GM23248 (cell line): ENCODE measurements around the gene HOXA3. TPM values are rescaled to one million over a fixed set of nuclear protein-coding genes. Genes with fewer than 3 reads are reported as not detected.
A peak's percentile ranks its signal among the peaks of the same experiment; 100 is the strongest.

Source experiments
- DNase-seq: peaks from one replicate; pipeline ENCODE4 v3.0.0-alpha.2; 2015
- H2AFZ ChIP-seq: fragments of 200-600 bp; sonication (generic); 2 replicates; pipeline ENCODE4 v1.6.1; 2016; ENCODE audit warnings: antibody characterized with exemption
- H3F3A ChIP-seq: fragments of 200-600 bp; sonication (generic); 2 replicates; pipeline ENCODE4 v1.6.1; 2016; ENCODE audit warnings: mild to moderate bottlenecking, antibody characterized with exemption, mixed run types; ENCODE audit not compliant: insufficient read depth
- H3K27ac ChIP-seq: fragments of 200-600 bp; sonication (generic); 2 replicates; pipeline ENCODE4 v1.5.1; 2016; ENCODE audit warnings: mild to moderate bottlenecking
- H3K27me3 ChIP-seq: fragments of 200-600 bp; sonication (generic); replicated peaks from 2 replicates; pipeline ENCODE4 v1.6.1; 2016; ENCODE audit warnings: mild to moderate bottlenecking; ENCODE audit not compliant: insufficient read depth
- H3K36me3 ChIP-seq: fragments of 200-600 bp; sonication (generic); 2 replicates; pipeline ENCODE4 v1.6.1; 2016; ENCODE audit warnings: low read depth, mild to moderate bottlenecking
- H3K4me1 ChIP-seq: fragments of 200-600 bp; sonication (generic); 2 replicates; pipeline ENCODE4 v1.6.1; 2016; ENCODE audit warnings: mild to moderate bottlenecking; ENCODE audit not compliant: insufficient read depth
- H3K4me2 ChIP-seq: fragments of 200-600 bp; sonication (generic); one replicate; pipeline ENCODE4 v1.6.1; 2016; ENCODE audit warnings: mild to moderate bottlenecking; ENCODE audit not compliant: unreplicated experiment
- H3K4me3 ChIP-seq: fragments of 200-600 bp; sonication (generic); 2 replicates; pipeline ENCODE4 v1.5.1; 2016; ENCODE audit warnings: mild to moderate bottlenecking
- H3K79me2 ChIP-seq: fragments of 200-600 bp; sonication (generic); 2 replicates; pipeline ENCODE4 v1.6.1; 2016; ENCODE audit warnings: mild to moderate bottlenecking; ENCODE audit not compliant: insufficient read depth
- H3K9ac ChIP-seq: fragments of 200-600 bp; sonication (generic); 2 replicates; pipeline ENCODE4 v1.6.1; 2016; ENCODE audit warnings: mild to moderate bottlenecking
- H3K9me2 ChIP-seq: fragments of 200-600 bp; sonication (generic); 2 replicates; pipeline ENCODE4 v1.6.1; 2016; ENCODE audit warnings: mixed run types, mild to moderate bottlenecking, moderate library complexity; ENCODE audit not compliant: insufficient read depth
- H3K9me3 ChIP-seq: fragments of 200-600 bp; sonication (generic); one replicate; pipeline ENCODE4 v1.6.1; 2017; ENCODE audit warnings: low read depth
- H4K20me1 ChIP-seq: fragments of 200-600 bp; sonication (generic); 2 replicates; pipeline ENCODE4 v1.6.0; 2016; ENCODE audit not compliant: insufficient read depth
- EZH2 ChIP-seq: fragments of 200-600 bp; sonication (generic); IDR thresholded peaks from 2 replicates; pipeline ENCODE4 v1.6.1; 2018; ENCODE audit warnings: antibody characterized with exemption, mild to moderate bottlenecking; ENCODE audit not compliant: insufficient read depth, poor library complexity, severe bottlenecking
- EZH2phosphoT487 ChIP-seq: fragments of 200-600 bp; sonication (generic); IDR thresholded peaks from 2 replicates; pipeline ENCODE4 v1.6.1; 2018; ENCODE audit warnings: antibody characterized with exemption, moderate library complexity, mild to moderate bottlenecking, low read depth; ENCODE audit not compliant: insufficient read depth
- WGBS, 2 experiments: methylation state at CpG; one replicate each; pipeline ENCODE4 v1.1.6; 2015 to 2017; ENCODE audit warnings: low lambda C conversion rate in 2 of 2, low coverage in 1 of 2; ENCODE audit errors: missing lambda C conversion rate in 2 of 2; 5-methylcytosine and 5-hydroxymethylcytosine counted together
- in situ Hi-C: fragments of 300-500 bp; cut with MboI; formaldehyde crosslinking; loops from 2 replicates; pipeline ENCODE4 v1.15.0; 2020
- polyA plus RNA-seq: library from polyadenylated mRNA; unstranded; fragments of >200 nt; fragmentation: Nextera tagmentation; extraction: Ambion mirVana; gene quantifications from 2 replicates; pipeline ENCODE4 v1.2.1, GENCODE V29; 2016
- total RNA-seq: library from RNA; depleted of rRNA; stranded (reverse); fragments of >200 nt; shearing (Covaris generic); gene quantifications from 2 replicates; pipeline ENCODE4 v1.2.3, GENCODE V29; 2014

The HOXA3 gene
- total and polyA plus RNA-seq, 2 experiments from 2014 or later, result 1.2 to 2.1 TPM

- TF ChIP-seq EZH2, result no peak
- no peak for TF ChIP-seq EZH2phosphoT487
- Histone ChIP-seq H3K9me3 (no peaks in the 10 kb centered on the region), H3K9me2 (no peaks in the 10 kb centered on the region), H3K4me1 (no peaks in the 10 kb centered on the region), H3F3A (peaks cover 5% of the 10 kb centered on the region; the same call in 1 of the 2 replicates), H3K27ac (no peak overlapping the region), H3K4me2 (peak overlapping the region; percentile 83), H3K36me3 (no peaks in the 10 kb centered on the region), H3K9ac (peak overlapping the region; percentile 74), H3K79me2 (no peaks in the 10 kb centered on the region), H2AFZ (peak overlapping the region; percentile 84), H4K20me1 (no peaks in the 10 kb centered on the region), H3K27me3 (0 out of 2 replicates have a peak, but pooled peaks cover 10% of the 10 kb centered on the region), H3K4me3 (peak overlapping the region; percentile 74)
- WGBS, 2 experiments, result 93 to 94% methylated on average over 28 to 29 of the region's 29 CpGs
- in situ Hi-C loops, result loop anchor here (10.0 kb wide), 1 partner anchor 901 kb away; no protein-coding TSS in a partner anchor
- DNase-seq, result no peak
Measured at GRCh38 chr7:27193335-27194001, 41.1 kb upstream of the HOXA3 start.

- DNase-seq, result peak; percentile 66
- peak overlapping the region; percentile 74 for H3K9ac ChIP-seq
- no peak overlapping the region for H3K27ac ChIP-seq
- 0 out of 2 replicates have a peak, but pooled peaks cover 5% of the 10 kb centered on the region for H3K27me3 ChIP-seq
- H4K20me1 ChIP-seq, result no peaks in the 10 kb centered on the region
- H3K79me2 ChIP-seq, result no peaks in the 10 kb centered on the region
- in situ Hi-C loops, result loop anchor here (10.0 kb wide), 1 partner anchor 902 kb away; no protein-coding TSS in a partner anchor
- no peaks in the 10 kb centered on the region for H3K4me1 ChIP-seq
- peak overlapping the region; percentile 74 for H3K4me3 ChIP-seq
- TF ChIP-seq EZH2phosphoT487 (no peak), EZH2 (no peak)
- no peaks in the 10 kb centered on the region for H3K36me3 ChIP-seq
- H3K9me2 ChIP-seq, result no peaks in the 10 kb centered on the region
- peak overlapping the region; percentile 83 for H3K4me2 ChIP-seq
- 14 to 18% methylated on average over 63 to 65 of the region's 78 CpGs for WGBS, 2 experiments
- peak overlapping the region; percentile 84 for H2AFZ ChIP-seq
- peaks cover 5% of the 10 kb centered on the region; the same call in 1 of the 2 replicates for H3F3A ChIP-seq
- H3K9me3 ChIP-seq, result no peaks in the 10 kb centered on the region
Measured at GRCh38 chr7:27192546-27193334, 40.4 kb upstream of the HOXA3 start.

DNA sequence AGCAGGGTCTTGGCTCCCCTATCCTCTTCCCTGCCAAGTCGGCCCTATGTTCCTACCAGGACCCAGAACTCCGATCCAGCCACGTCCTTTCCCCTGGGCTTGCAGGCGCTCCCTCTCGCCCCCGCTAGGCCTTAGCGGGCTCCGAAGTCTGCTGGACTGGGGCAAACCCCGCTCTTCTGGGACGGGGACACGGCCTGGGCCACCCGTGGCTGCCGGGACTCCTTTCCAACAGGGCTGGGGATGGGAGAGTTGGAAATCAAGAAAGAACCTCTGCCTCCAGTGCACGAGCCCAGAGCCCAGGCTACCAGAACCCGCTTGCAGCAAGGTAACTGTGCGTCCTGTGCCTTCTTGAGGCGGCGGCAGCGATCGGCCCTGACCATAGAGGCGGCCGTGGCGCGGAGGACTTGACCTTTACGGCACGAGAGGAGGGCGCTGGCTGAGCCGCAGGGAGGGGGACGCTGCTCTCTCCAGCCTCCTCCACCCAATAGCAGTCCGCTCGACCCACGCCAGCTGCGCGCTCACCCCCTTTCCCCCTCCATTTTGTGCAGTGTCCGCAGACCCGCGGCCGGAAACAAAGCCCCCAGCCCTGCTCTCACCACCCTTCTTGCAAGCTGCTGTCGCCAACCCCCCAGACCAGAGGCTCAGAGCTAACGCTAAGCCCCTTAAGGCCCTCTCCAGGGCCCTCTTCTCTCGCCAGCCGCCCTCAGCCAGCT, 39.6 kb upstream of the HOXA3 start:
- Histone ChIP-seq H4K20me1 (no peaks in the 10 kb centered on the region), H2AFZ (peak overlapping the region; percentile 84), H3F3A (peaks cover 2% of the 10 kb centered on the region; the same call in 1 of the 2 replicates), H3K9me2 (no peaks in the 10 kb centered on the region), H3K79me2 (no peaks in the 10 kb centered on the region), H3K4me2 (peak overlapping the region; percentile 83), H3K36me3 (no peaks in the 10 kb centered on the region), H3K9ac (peak overlapping the region; percentile 74), H3K4me3 (peak overlapping the region; percentile 74), H3K27ac (no peak overlapping the region), H3K9me3 (no peaks in the 10 kb centered on the region), H3K27me3 (no peaks in the 10 kb centered on the region), H3K4me1 (no peaks in the 10 kb centered on the region)
- in situ Hi-C loops, result loop anchor here (10.0 kb wide), 1 partner anchor 903 kb away; no protein-coding TSS in a partner anchor
- no peak for DNase-seq
- TF ChIP-seq EZH2phosphoT487 (no peak), EZH2 (no peak)
- WGBS, 2 experiments, result 90 to 94% methylated on average over 35 to 42 of the region's 42 CpGs

DNA sequence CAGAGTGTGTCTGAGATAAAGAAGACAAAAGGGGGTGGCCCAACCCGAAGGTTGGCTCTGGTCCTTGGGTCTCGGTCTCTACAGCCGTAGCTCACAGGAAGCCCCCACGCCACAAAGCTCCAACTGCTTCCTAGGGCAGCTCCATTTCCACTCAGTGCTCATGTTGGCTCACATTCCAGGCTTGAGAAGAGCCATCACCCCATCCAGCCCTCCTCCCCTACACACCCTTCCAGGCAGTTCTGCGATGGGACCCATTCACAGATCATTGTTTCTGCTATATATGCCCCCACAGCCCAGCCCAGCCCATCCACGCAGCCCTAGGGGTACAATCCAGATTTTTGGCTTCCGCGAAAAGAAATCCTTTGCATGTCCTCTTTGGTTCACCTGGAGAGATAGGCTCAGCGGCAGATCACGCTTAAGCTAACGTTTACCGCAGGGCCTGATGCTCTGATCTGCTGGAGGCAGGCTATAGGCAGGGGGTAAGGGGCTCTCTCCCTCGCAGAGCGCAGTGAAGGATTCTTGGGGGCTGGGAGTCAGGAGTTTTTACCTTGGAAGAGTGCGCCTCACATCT, 38.9 kb upstream of the HOXA3 start:
- no peaks in the 10 kb centered on the region for H3K9me2 ChIP-seq
- no peak overlapping the region for H3K4me3 ChIP-seq
- no peaks in the 10 kb centered on the region for H3K9me3 ChIP-seq
- H4K20me1 ChIP-seq, result no peaks in the 10 kb centered on the region
- H3K4me1 ChIP-seq, result no peaks in the 10 kb centered on the region
- no peaks in the 10 kb centered on the region for H3K79me2 ChIP-seq
- no peak overlapping the region for H3K4me2 ChIP-seq
- peaks cover 7% of the 10 kb centered on the region; the same call in 1 of the 2 replicates for H3F3A ChIP-seq
- no peak overlapping the region for H3K27ac ChIP-seq
- no peak for DNase-seq
- no peak overlapping the region for H3K9ac ChIP-seq
- in situ Hi-C loops, result loop anchor here (10.0 kb wide), 1 partner anchor 904 kb away; no protein-coding TSS in a partner anchor
- WGBS, 2 experiments, result 97 to 98% methylated on average over 15 of the region's 15 CpGs
- H3K36me3 ChIP-seq, result no peaks in the 10 kb centered on the region
- TF ChIP-seq EZH2phosphoT487 (no peak), EZH2 (no peak)
- H3K27me3 ChIP-seq, result no peaks in the 10 kb centered on the region
- H2AFZ ChIP-seq, result no peak overlapping the region
